HG03575 (cell line): ENCODE data around the gene KBTBD2.
"Not testable (repeated sequence)": the region's sequence is repeated elsewhere in the genome, so short reads cannot be mapped to it uniquely, and the experiment has no call there.

Source experiments
- ATAC-seq: cut with Tn5 transposase; IDR thresholded peaks from one replicate; pipeline ENCODE4 v1.9.1; 2021; ENCODE audit not compliant: unreplicated experiment, insufficient number of reproducible peaks, low FRiP score; ENCODE audit errors: extremely low read depth

KBTBD2 gene

GRCh38 chr7:32891043-32891799, at the start of gene KBTBD2:
KBTBD2 (minus strand) TSS chr7:32891760; CDS start chr7:32879604, 12,156 bp downstream.
- ATAC-seq = no peak

- ATAC-seq = no peak
Observed at GRCh38 chr7:32941181-32941580, 49.6 kb upstream of the KBTBD2 start.

GRCh38 chr7:32937344-32938174, 46.0 kb upstream of the KBTBD2 start:
- ATAC-seq = no peak

- no peak for ATAC-seq
Observed at GRCh38 chr7:32936689-32937088, 45.1 kb upstream of the KBTBD2 start.

- no peak for ATAC-seq
Observed at GRCh38 chr7:32935558-32935957, 44.0 kb upstream of the KBTBD2 start.

- ATAC-seq = no peak
Observed at GRCh38 chr7:32930378-32930777, 38.8 kb upstream of the KBTBD2 start.

- no peak for ATAC-seq
Observed at GRCh38 chr7:32929430-32930143, 38.0 kb upstream of the KBTBD2 start.

- ATAC-seq = no peak
Observed at GRCh38 chr7:32928785-32929298, 37.3 kb upstream of the KBTBD2 start.

- ATAC-seq = no peak
Observed at GRCh38 chr7:32921896-32922295, 30.3 kb upstream of the KBTBD2 start.

GRCh38 chr7:32916994-32917393, 25.4 kb upstream of the KBTBD2 start:
- ATAC-seq = not testable (repeated sequence)

- no peak for ATAC-seq
Observed at GRCh38 chr7:32916006-32916405, 24.4 kb upstream of the KBTBD2 start.

- no peak for ATAC-seq
Observed at GRCh38 chr7:32915041-32915536, 23.5 kb upstream of the KBTBD2 start.

GRCh38 chr7:32914184-32914583, 22.6 kb upstream of the KBTBD2 start:
- ATAC-seq = no peak

GRCh38 chr7:32910195-32910594, 18.6 kb upstream of the KBTBD2 start:
- ATAC-seq = no peak

GRCh38 chr7:32905175-32905662, 13.7 kb upstream of the KBTBD2 start:
- ATAC-seq = peak; percentile 49

- ATAC-seq = no peak
Observed at GRCh38 chr7:32901629-32902028, 10.1 kb upstream of the KBTBD2 start.

- no peak for ATAC-seq
Observed at GRCh38 chr7:32900433-32900995, 9.0 kb upstream of the KBTBD2 start.

- ATAC-seq = not testable (repeated sequence)
Observed at GRCh38 chr7:32897376-32897775, 5.8 kb upstream of the KBTBD2 start.
